ENCODE results near the gene PHF23. TPM values are rescaled to one million over a fixed set of nuclear protein-coding genes. Genes with fewer than 3 reads are reported as not detected.
A peak's percentile ranks its signal among the peaks of the same experiment; 100 is the strongest.

PHF23 gene
- total RNA-seq, 1 donor from 2014 or later = 30.3 TPM

GRCh38 chr17:7216242-7217112, 22.8 kb downstream of the PHF23 start:
- Histone ChIP-seq H3K4me1 (ENCODE audit: control insufficient read depth in 3 of 3, insufficient read depth in 3 of 3, low read length in 3 of 3) (peaks cover 61 to 67% (median 63%) of the 10 kb centered on the region in 3 donors), H3K27me3 (ENCODE audit: control insufficient read depth in 3 of 3, insufficient read depth in 3 of 3, low read length in 3 of 3) (peaks cover 0 to 11% (median 4%) of the 10 kb centered on the region in 3 donors), H3K27ac (ENCODE audit: low read depth, low read length) (peak overlapping the region; percentile 26), H3K4me3 (ENCODE audit: low read length in 3 of 3) (peak overlapping the region in 2 of 3 donors; percentile 22 to 38), H3K9ac (ENCODE audit: low read depth in 1 of 3, low read length in 3 of 3) (peak overlapping the region; percentile 40 to 61 (median 41)), H3K9me3 (ENCODE audit: control insufficient read depth in 3 of 3, low read length in 3 of 3) (no peaks in the 10 kb centered on the region), H3K36me3 (ENCODE audit: control insufficient read depth in 3 of 3, insufficient read depth in 3 of 3, low read length in 3 of 3) (peaks cover 6 to 12% (median 8%) of the 10 kb centered on the region in 3 donors)

- H3K9me3 ChIP-seq (ENCODE audit: control insufficient read depth in 3 of 3, low read length in 3 of 3) = no peaks in the 10 kb centered on the region
- H3K4me3 ChIP-seq (ENCODE audit: low read length in 3 of 3) = peak overlapping the region in 2 of 3 donors; percentile 24 to 70
- H3K27ac ChIP-seq (ENCODE audit: low read depth, low read length) = no peak overlapping the region
- H3K9ac ChIP-seq (ENCODE audit: low read depth in 1 of 3, low read length in 3 of 3) = peak overlapping the region in 1 of 3 donors; percentile 1
- peaks cover 54 to 59% (median 55%) of the 10 kb centered on the region in 3 donors for H3K4me1 ChIP-seq (ENCODE audit: control insufficient read depth in 3 of 3, insufficient read depth in 3 of 3, low read length in 3 of 3)
- H3K36me3 ChIP-seq (ENCODE audit: control insufficient read depth in 3 of 3, insufficient read depth in 3 of 3, low read length in 3 of 3) = peaks cover 0 to 5% (median under 1%) of the 10 kb centered on the region in 3 donors
- H3K27me3 ChIP-seq (ENCODE audit: control insufficient read depth in 3 of 3, insufficient read depth in 3 of 3, low read length in 3 of 3) = peaks cover 0 to 11% (median 6%) of the 10 kb centered on the region in 3 donors
Observed at GRCh38 chr17:7215652-7216180, 23.5 kb downstream of the PHF23 start.

- Histone ChIP-seq H3K36me3 (ENCODE audit: control insufficient read depth in 3 of 3, insufficient read depth in 3 of 3, low read length in 3 of 3) (no peaks in the 10 kb centered on the region), H3K27me3 (ENCODE audit: control insufficient read depth in 3 of 3, insufficient read depth in 3 of 3, low read length in 3 of 3) (peaks cover 0 to 11% (median 6%) of the 10 kb centered on the region in 3 donors), H3K27ac (ENCODE audit: low read depth, low read length) (peak overlapping the region; percentile 62), H3K9me3 (ENCODE audit: control insufficient read depth in 3 of 3, low read length in 3 of 3) (no peaks in the 10 kb centered on the region), H3K4me3 (ENCODE audit: low read length in 3 of 3) (peak overlapping the region in 2 of 3 donors; percentile 70 to 74), H3K9ac (ENCODE audit: low read depth in 1 of 3, low read length in 3 of 3) (no peak overlapping the region), H3K4me1 (ENCODE audit: control insufficient read depth in 3 of 3, insufficient read depth in 3 of 3, low read length in 3 of 3) (peaks cover 49 to 54% (median 50%) of the 10 kb centered on the region in 3 donors)
Observed at GRCh38 chr17:7215136-7215638, 24.1 kb downstream of the PHF23 start.

- Histone ChIP-seq H3K27ac (ENCODE audit: low read depth, low read length) (peak overlapping the region; percentile 62), H3K4me1 (ENCODE audit: control insufficient read depth in 3 of 3, insufficient read depth in 3 of 3, low read length in 3 of 3) (peaks cover 46 to 53% (median 48%) of the 10 kb centered on the region in 3 donors), H3K36me3 (ENCODE audit: control insufficient read depth in 3 of 3, insufficient read depth in 3 of 3, low read length in 3 of 3) (no peaks in the 10 kb centered on the region), H3K27me3 (ENCODE audit: control insufficient read depth in 3 of 3, insufficient read depth in 3 of 3, low read length in 3 of 3) (peaks cover 0 to 11% (median 6%) of the 10 kb centered on the region in 3 donors), H3K9ac (ENCODE audit: low read depth in 1 of 3, low read length in 3 of 3) (peak overlapping the region; percentile 22 to 62 (median 45)), H3K4me3 (ENCODE audit: low read length in 3 of 3) (peak overlapping the region; percentile 70 to 75 (median 74)), H3K9me3 (ENCODE audit: control insufficient read depth in 3 of 3, low read length in 3 of 3) (no peaks in the 10 kb centered on the region)
Observed at GRCh38 chr17:7214300-7215135, 24.7 kb downstream of the PHF23 start.

GRCh38 chr17:7213895-7214299, 25.4 kb downstream of the PHF23 start:
- H3K9ac ChIP-seq (ENCODE audit: low read depth in 1 of 3, low read length in 3 of 3) = peak overlapping the region in 1 of 3 donors; percentile 50
- H3K27ac ChIP-seq (ENCODE audit: low read depth, low read length) = peak overlapping the region; percentile 62
- H3K9me3 ChIP-seq (ENCODE audit: control insufficient read depth in 3 of 3, low read length in 3 of 3) = no peaks in the 10 kb centered on the region
- peaks cover 0 to 11% (median 6%) of the 10 kb centered on the region in 3 donors for H3K27me3 ChIP-seq (ENCODE audit: control insufficient read depth in 3 of 3, insufficient read depth in 3 of 3, low read length in 3 of 3)
- no peaks in the 10 kb centered on the region for H3K36me3 ChIP-seq (ENCODE audit: control insufficient read depth in 3 of 3, insufficient read depth in 3 of 3, low read length in 3 of 3)
- H3K4me1 ChIP-seq (ENCODE audit: control insufficient read depth in 3 of 3, insufficient read depth in 3 of 3, low read length in 3 of 3) = peaks cover 40 to 47% (median 41%) of the 10 kb centered on the region in 3 donors
- peak overlapping the region; percentile 70 to 75 (median 74) for H3K4me3 ChIP-seq (ENCODE audit: low read length in 3 of 3)

- no peaks in the 10 kb centered on the region for H3K36me3 ChIP-seq (ENCODE audit: control insufficient read depth in 3 of 3, insufficient read depth in 3 of 3, low read length in 3 of 3)
- H3K27me3 ChIP-seq (ENCODE audit: control insufficient read depth in 3 of 3, insufficient read depth in 3 of 3, low read length in 3 of 3) = peaks cover 0 to 11% (median 6%) of the 10 kb centered on the region in 3 donors
- H3K9ac ChIP-seq (ENCODE audit: low read depth in 1 of 3, low read length in 3 of 3) = no peak overlapping the region
- no peak overlapping the region for H3K27ac ChIP-seq (ENCODE audit: low read depth, low read length)
- no peak overlapping the region for H3K4me3 ChIP-seq (ENCODE audit: low read length in 3 of 3)
- H3K4me1 ChIP-seq (ENCODE audit: control insufficient read depth in 3 of 3, insufficient read depth in 3 of 3, low read length in 3 of 3) = peaks cover 27 to 33% (median 29%) of the 10 kb centered on the region in 3 donors
- no peaks in the 10 kb centered on the region for H3K9me3 ChIP-seq (ENCODE audit: control insufficient read depth in 3 of 3, low read length in 3 of 3)
Observed at GRCh38 chr17:7211491-7212273, 27.6 kb downstream of the PHF23 start.

GRCh38 chr17:7208754-7209460, 30.4 kb downstream of the PHF23 start:
- H3K36me3 ChIP-seq (ENCODE audit: control insufficient read depth in 3 of 3, insufficient read depth in 3 of 3, low read length in 3 of 3) = no peaks in the 10 kb centered on the region
- no peaks in the 10 kb centered on the region for H3K9me3 ChIP-seq (ENCODE audit: control insufficient read depth in 3 of 3, low read length in 3 of 3)
- no peak overlapping the region for H3K27ac ChIP-seq (ENCODE audit: low read depth, low read length)
- no peak overlapping the region for H3K4me3 ChIP-seq (ENCODE audit: low read length in 3 of 3)
- H3K9ac ChIP-seq (ENCODE audit: low read depth in 1 of 3, low read length in 3 of 3) = no peak overlapping the region
- H3K4me1 ChIP-seq (ENCODE audit: control insufficient read depth in 3 of 3, insufficient read depth in 3 of 3, low read length in 3 of 3) = peaks cover 7 to 12% (median 9%) of the 10 kb centered on the region in 3 donors
- H3K27me3 ChIP-seq (ENCODE audit: control insufficient read depth in 3 of 3, insufficient read depth in 3 of 3, low read length in 3 of 3) = peaks cover 0 to 9% (median 6%) of the 10 kb centered on the region in 3 donors

- Histone ChIP-seq H3K4me3 (ENCODE audit: low read length in 3 of 3) (no peak overlapping the region), H3K4me1 (ENCODE audit: control insufficient read depth in 3 of 3, insufficient read depth in 3 of 3, low read length in 3 of 3) (peaks cover 4 to 8% (median 5%) of the 10 kb centered on the region in 3 donors), H3K27ac (ENCODE audit: low read depth, low read length) (no peak overlapping the region)
Observed at GRCh38 chr17:7208027-7208571, 31.2 kb downstream of the PHF23 start.

More at GRCh38 chr17:7208027-7208571, 31.2 kb downstream of the PHF23 start:
- Histone ChIP-seq H3K27me3 (ENCODE audit: control insufficient read depth in 3 of 3, insufficient read depth in 3 of 3, low read length in 3 of 3) (peaks cover 0 to 6% (median 5%) of the 10 kb centered on the region in 3 donors), H3K9me3 (ENCODE audit: control insufficient read depth in 3 of 3, low read length in 3 of 3) (no peaks in the 10 kb centered on the region), H3K36me3 (ENCODE audit: control insufficient read depth in 3 of 3, insufficient read depth in 3 of 3, low read length in 3 of 3) (peaks cover under 1 to 5% (median 4%) of the 10 kb centered on the region in 3 donors), H3K9ac (ENCODE audit: low read depth in 1 of 3, low read length in 3 of 3) (no peak overlapping the region)
